Measurements from ENCODE around the gene RIMBP2. TPM values are rescaled to one million over a fixed set of nuclear protein-coding genes. Genes with fewer than 3 reads are reported as not detected.

The RIMBP2 gene
- total and polyA plus RNA-seq, 2 experiments from 2014 or later: 0.31 to 0.37 TPM

GRCh38 chr12:130700492-130701401 lies 15.4 kb downstream of the RIMBP2 start (continued):
- no peak for TF ChIP-seq ZNF462 (CRISPR knock-in tag; IDR thresholded peaks at IDR 0.05)
- TF ChIP-seq EZH2phosphoT487 (IDR thresholded peaks at IDR 0.05; ENCODE audit: unreplicated experiment): no peak
- TF ChIP-seq, protein P1, sequence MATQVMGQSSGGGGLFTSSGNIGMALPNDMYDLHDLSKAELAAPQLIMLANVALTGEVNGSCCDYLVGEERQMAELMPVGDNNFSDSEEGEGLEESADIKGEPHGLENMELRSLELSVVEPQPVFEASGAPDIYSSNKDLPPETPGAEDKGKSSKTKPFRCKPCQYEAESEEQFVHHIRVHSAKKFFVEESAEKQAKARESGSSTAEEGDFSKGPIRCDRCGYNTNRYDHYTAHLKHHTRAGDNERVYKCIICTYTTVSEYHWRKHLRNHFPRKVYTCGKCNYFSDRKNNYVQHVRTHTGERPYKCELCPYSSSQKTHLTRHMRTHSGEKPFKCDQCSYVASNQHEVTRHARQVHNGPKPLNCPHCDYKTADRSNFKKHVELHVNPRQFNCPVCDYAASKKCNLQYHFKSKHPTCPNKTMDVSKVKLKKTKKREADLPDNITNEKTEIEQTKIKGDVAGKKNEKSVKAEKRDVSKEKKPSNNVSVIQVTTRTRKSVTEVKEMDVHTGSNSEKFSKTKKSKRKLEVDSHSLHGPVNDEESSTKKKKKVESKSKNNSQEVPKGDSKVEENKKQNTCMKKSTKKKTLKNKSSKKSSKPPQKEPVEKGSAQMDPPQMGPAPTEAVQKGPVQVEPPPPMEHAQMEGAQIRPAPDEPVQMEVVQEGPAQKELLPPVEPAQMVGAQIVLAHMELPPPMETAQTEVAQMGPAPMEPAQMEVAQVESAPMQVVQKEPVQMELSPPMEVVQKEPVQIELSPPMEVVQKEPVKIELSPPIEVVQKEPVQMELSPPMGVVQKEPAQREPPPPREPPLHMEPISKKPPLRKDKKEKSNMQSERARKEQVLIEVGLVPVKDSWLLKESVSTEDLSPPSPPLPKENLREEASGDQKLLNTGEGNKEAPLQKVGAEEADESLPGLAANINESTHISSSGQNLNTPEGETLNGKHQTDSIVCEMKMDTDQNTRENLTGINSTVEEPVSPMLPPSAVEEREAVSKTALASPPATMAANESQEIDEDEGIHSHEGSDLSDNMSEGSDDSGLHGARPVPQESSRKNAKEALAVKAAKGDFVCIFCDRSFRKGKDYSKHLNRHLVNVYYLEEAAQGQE (IDR thresholded peaks at IDR 0.05; ENCODE audit: unreplicated experiment): no peak
- no peak for TF ChIP-seq POLR2AphosphoS5 (IDR thresholded peaks at IDR 0.05; ENCODE audit: low read depth)
- no peak for TF ChIP-seq STAT1 (IDR thresholded peaks at IDR 0.05; ENCODE audit: unreplicated experiment)
- TF ChIP-seq ZNF114 (CRISPR knock-in tag; IDR thresholded peaks at IDR 0.05): no peak
